ENCODE measurements around the gene ATXN7L1.

The ATXN7L1 gene

GRCh38 chr7:105677817-105678573 lies 198.4 kb downstream of the ATXN7L1 start:
- no peak for TF ChIP-seq CTCF (IDR thresholded peaks at IDR 0.05)
- peaks cover 24% of the 10 kb centered on the region for H3K4me1 ChIP-seq
- H3K27ac ChIP-seq: no peak overlapping the region
- H2AFZ ChIP-seq: no peak overlapping the region
- H3K79me2 ChIP-seq: no peaks in the 10 kb centered on the region
- H3K4me2 ChIP-seq (ENCODE audit: low read length): no peak overlapping the region
- H3K36me3 ChIP-seq (ENCODE audit: control insufficient read depth, insufficient read depth, low read length): no peaks in the 10 kb centered on the region
- H3K9me3 ChIP-seq (ENCODE audit: control insufficient read depth, low read length): no peaks in the 10 kb centered on the region
- H3K9ac ChIP-seq: no peak overlapping the region
- H3K27me3 ChIP-seq (ENCODE audit: control insufficient read depth, insufficient read depth, low read length): no peaks in the 10 kb centered on the region
- H3K4me3 ChIP-seq (ENCODE audit: low read depth, low read length): no peak overlapping the region

GRCh38 chr7:105677410-105677730 lies 199.0 kb downstream of the ATXN7L1 start:
- no peak for TF ChIP-seq CTCF (IDR thresholded peaks at IDR 0.05)
- Histone ChIP-seq H3K27me3 (ENCODE audit: control insufficient read depth, insufficient read depth, low read length) (no peaks in the 10 kb centered on the region), H3K27ac (no peak overlapping the region), H3K4me3 (ENCODE audit: low read depth, low read length) (no peak overlapping the region), H3K79me2 (no peaks in the 10 kb centered on the region), H2AFZ (no peak overlapping the region), H3K9ac (no peak overlapping the region), H3K9me3 (ENCODE audit: control insufficient read depth, low read length) (no peaks in the 10 kb centered on the region), H3K4me2 (ENCODE audit: low read length) (no peak overlapping the region), H3K36me3 (ENCODE audit: control insufficient read depth, insufficient read depth, low read length) (no peaks in the 10 kb centered on the region), H3K4me1 (peaks cover 30% of the 10 kb centered on the region)

- no peak overlapping the region for H3K4me2 ChIP-seq (ENCODE audit: low read length)
- H3K36me3 ChIP-seq (ENCODE audit: control insufficient read depth, insufficient read depth, low read length): no peaks in the 10 kb centered on the region
- no peak overlapping the region for H3K4me3 ChIP-seq (ENCODE audit: low read depth, low read length)
- no peaks in the 10 kb centered on the region for H3K79me2 ChIP-seq
- H3K27me3 ChIP-seq (ENCODE audit: control insufficient read depth, insufficient read depth, low read length): no peaks in the 10 kb centered on the region
- H2AFZ ChIP-seq: peak overlapping the region; percentile 8
- no peaks in the 10 kb centered on the region for H3K9me3 ChIP-seq (ENCODE audit: control insufficient read depth, low read length)
- H3K9ac ChIP-seq: no peak overlapping the region
- TF ChIP-seq CTCF (IDR thresholded peaks at IDR 0.05): no peak
- peaks cover 30% of the 10 kb centered on the region for H3K4me1 ChIP-seq
- no peak overlapping the region for H3K27ac ChIP-seq
Observed at GRCh38 chr7:105675934-105676371, 200.4 kb downstream of the ATXN7L1 start.

- Histone ChIP-seq H3K79me2 (no peaks in the 10 kb centered on the region), H3K27ac (peak overlapping the region; percentile 86), H3K4me1 (peaks cover 30% of the 10 kb centered on the region), H3K9ac (no peak overlapping the region), H3K27me3 (ENCODE audit: control insufficient read depth, insufficient read depth, low read length) (no peaks in the 10 kb centered on the region), H3K4me3 (ENCODE audit: low read depth, low read length) (no peak overlapping the region), H2AFZ (peak overlapping the region; percentile 58), H3K36me3 (ENCODE audit: control insufficient read depth, insufficient read depth, low read length) (no peaks in the 10 kb centered on the region), H3K9me3 (ENCODE audit: control insufficient read depth, low read length) (no peaks in the 10 kb centered on the region), H3K4me2 (ENCODE audit: low read length) (peak overlapping the region; percentile 1)
- TF ChIP-seq CTCF (IDR thresholded peaks at IDR 0.05): no peak
Observed at GRCh38 chr7:105674200-105674920, 202.0 kb downstream of the ATXN7L1 start.
